AG04450 (cell line): Measurements from ENCODE around the gene LIPF. TPM values are rescaled to one million over a fixed set of nuclear protein-coding genes. Genes with fewer than 3 reads are reported as not detected.
A peak's percentile ranks its signal among the peaks of the same experiment; 100 is the strongest.

Experiments used
- CTCF ChIA-PET: fragments of 300-600, 350-600 bp; formaldehyde crosslinking; extraction: SDS; loops from one replicate; lab custom pipeline; 2022; ENCODE audit warnings: antibody characterized with exemption, inconsistent platforms; lab: Charles Lee
- POLR2A ChIA-PET: fragments of 350-600 bp; formaldehyde crosslinking; extraction: SDS; loops from one replicate; lab custom pipeline; 2021; ENCODE audit warnings: antibody characterized with exemption, inconsistent platforms; lab: Yijun Ruan, JAX
- DNase-seq: peaks from one replicate; pipeline ENCODE4 v3.0.0-alpha.2; 2011; ENCODE audit warnings: low read depth, low spot score
- H3K27ac ChIP-seq: one replicate; pipeline ENCODE4 v1.5.1; 2012; ENCODE audit warnings: low read depth, low read length, control low read depth
- H3K27me3 ChIP-seq: one replicate; pipeline ENCODE4 v1.6.0; 2012; ENCODE audit warnings: low read length; ENCODE audit not compliant: control insufficient read depth, insufficient read depth
- H3K4me3 ChIP-seq: 2 replicates; pipeline ENCODE4 v1.5.1; 2011; ENCODE audit warnings: mild to moderate bottlenecking, low read depth, low read length, control low read depth
- H3K9me3 ChIP-seq: 2 replicates; pipeline ENCODE4 v1.5.1; 2012; ENCODE audit warnings: low read length; ENCODE audit not compliant: control insufficient read depth, insufficient read depth
- CTCF ChIP-seq: IDR thresholded peaks from 2 replicates; pipeline ENCODE4 v1.5.1; 2011; ENCODE audit warnings: low read depth, low read length, control low read depth, inconsistent platforms
- polyA plus RNA-seq: library from polyadenylated mRNA; depleted of rRNA; stranded (reverse); fragments of >200 nt; gene quantifications from 2 replicates; pipeline ENCODE4 v1.2.3, GENCODE V29; 2011

The LIPF gene
- polyA plus RNA-seq, 1 experiment: not detected

DNA sequence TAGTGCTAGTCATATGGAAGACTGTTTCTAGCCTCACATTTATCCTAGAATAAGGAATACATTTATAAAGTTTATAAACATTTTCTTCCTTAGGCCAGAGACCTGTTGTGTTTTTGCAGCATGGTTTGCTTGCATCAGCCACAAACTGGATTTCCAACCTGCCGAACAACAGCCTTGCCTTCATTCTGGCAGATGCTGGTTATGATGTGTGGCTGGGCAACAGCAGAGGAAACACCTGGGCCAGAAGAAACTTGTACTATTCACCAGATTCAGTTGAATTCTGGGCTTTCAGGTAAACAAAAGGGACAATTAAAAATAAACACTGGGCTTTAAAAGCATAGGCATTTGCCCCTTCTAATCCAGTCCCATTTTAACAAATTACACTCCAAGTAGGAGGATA is 4.2 kb downstream of the LIPF start:
- no peak for DNase-seq
- no peak for TF ChIP-seq CTCF
- ChIA-PET POLR2A (no interaction called here), CTCF (no interaction called here)
- Histone ChIP-seq H3K27ac (no peak overlapping the region), H3K9me3 (no peaks in the 10 kb centered on the region), H3K27me3 (no peaks in the 10 kb centered on the region), H3K4me3 (no peak overlapping the region)

DNA sequence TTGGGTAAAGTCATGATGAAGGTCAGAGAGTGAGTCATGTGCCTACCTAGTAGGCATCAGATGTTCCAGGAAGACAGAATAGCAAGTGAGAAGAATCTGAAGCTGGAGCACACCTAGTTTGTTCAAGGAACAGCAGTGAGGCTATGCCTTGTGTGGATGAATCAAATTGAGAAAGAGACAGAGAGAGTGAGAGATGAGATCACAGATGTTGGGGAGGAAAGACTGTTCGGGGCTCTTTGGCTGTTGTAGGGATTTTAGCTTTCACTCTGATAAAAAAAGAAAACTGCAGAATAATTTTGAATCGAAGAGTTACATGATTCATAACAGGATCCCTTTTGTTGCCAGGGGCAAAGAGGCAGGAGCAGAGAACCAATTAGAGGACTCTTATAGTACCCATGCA is 6.3 kb downstream of the LIPF start:
- DNase-seq: no peak
- H3K27me3 ChIP-seq: no peaks in the 10 kb centered on the region
- H3K27ac ChIP-seq: no peak overlapping the region
- H3K4me3 ChIP-seq: no peak overlapping the region
- CTCF ChIA-PET: interaction anchor here (1.6 kb wide), 1 partner anchor 17 kb away, joined by 8 read pairs; no protein-coding TSS in a partner anchor
- no peak for TF ChIP-seq CTCF
- POLR2A ChIA-PET: no interaction called here
- H3K9me3 ChIP-seq: no peaks in the 10 kb centered on the region

- POLR2A ChIA-PET: no interaction called here
- no peak overlapping the region for H3K27ac ChIP-seq
- no peak overlapping the region for H3K4me3 ChIP-seq
- CTCF ChIA-PET: no interaction called here
- peak; percentile 20 for DNase-seq
- no peak for TF ChIP-seq CTCF
- no peaks in the 10 kb centered on the region for H3K27me3 ChIP-seq
- no peaks in the 10 kb centered on the region for H3K9me3 ChIP-seq
Measured at GRCh38 chr10:88672041-88672440, 7.8 kb downstream of the LIPF start.

DNA sequence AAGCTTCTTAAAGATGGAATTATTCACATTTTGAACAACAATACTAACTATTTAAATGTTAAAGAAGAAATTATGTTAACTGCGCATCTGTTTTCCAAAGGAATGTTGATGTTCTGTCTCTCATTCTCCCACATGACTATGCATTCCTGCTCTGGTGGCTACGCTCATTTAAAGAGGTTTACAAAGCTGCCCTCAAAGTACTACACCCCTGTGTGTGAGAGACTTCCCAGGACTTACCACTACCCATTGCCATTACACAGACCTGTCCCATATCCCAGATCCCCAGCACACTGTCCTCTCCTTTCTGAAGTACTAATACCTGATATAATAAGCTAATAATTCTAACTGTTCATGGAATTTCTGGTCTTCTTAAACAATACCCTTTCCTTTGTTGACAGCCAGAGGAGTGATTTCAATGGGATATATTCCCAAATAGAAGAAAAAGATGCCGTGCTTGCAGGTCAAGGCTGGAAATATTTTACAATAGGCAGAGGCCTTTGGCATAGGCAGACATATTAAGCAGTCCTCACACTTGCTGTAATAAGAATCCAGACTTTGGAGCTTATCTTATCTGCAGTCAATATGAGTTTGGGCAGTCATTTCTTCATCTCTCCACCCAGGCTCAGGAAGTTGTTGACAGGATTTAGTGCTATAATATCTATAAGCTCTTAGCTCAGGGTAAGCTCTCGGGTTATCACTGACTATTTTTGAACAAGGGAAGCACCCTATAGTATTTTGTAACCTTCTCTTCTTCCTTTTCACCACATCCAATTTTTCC is 12.2 kb downstream of the LIPF start:
- ChIA-PET CTCF (interaction anchor here (1.0 to 2.8 kb wide), 4 partner anchors 9 to 111 kb away, joined by 3 to 17 read pairs (median 4); partner anchors contain the start of gene RNLS), POLR2A (no interaction called here)
- TF ChIP-seq CTCF: no peak
- DNase-seq: no peak
- Histone ChIP-seq H3K27ac (no peak overlapping the region), H3K4me3 (no peak overlapping the region), H3K27me3 (no peaks in the 10 kb centered on the region), H3K9me3 (no peaks in the 10 kb centered on the region)

DNA sequence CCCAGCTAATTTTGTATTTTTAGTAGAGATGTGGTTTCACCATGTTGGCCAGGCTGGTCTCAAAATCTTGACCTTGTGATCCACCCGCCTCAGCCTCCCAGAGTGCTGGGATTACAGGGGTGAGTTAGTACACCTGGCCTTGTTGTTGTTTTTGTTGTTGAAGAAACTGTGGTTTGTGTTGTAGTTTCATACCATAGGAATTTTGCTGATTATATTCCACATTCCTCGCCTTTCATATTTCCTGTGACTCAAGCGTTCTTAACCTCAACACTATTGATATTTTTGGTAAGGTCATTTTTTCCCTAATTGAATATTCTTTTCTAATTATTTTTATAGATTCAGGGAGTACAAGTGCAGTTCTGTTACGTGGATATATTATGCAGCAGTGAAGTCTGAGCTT is 16.7 kb downstream of the LIPF start:
- no peaks in the 10 kb centered on the region for H3K9me3 ChIP-seq
- POLR2A ChIA-PET: no interaction called here
- no peak for DNase-seq
- H3K4me3 ChIP-seq: no peak overlapping the region
- TF ChIP-seq CTCF: no peak
- CTCF ChIA-PET: interaction anchor here (1.2 kb wide), 1 partner anchor 12 kb away, joined by 4 read pairs; no protein-coding TSS in a partner anchor
- no peaks in the 10 kb centered on the region for H3K27me3 ChIP-seq
- no peak overlapping the region for H3K27ac ChIP-seq
